Mononuclear cell (primary cell): ENCODE measurements around the gene ZNF493. TPM values are rescaled to one million over a fixed set of nuclear protein-coding genes. Genes with fewer than 3 reads are reported as not detected.

ENCODE experiments used
- H3K27me3 ChIP-seq: 2 replicates; pipeline ENCODE4 v1.6.0; 2011; ENCODE audit warnings: low read length, control low read depth; ENCODE audit not compliant: insufficient read depth
- H3K4me1 ChIP-seq: 2 replicates; pipeline ENCODE4 v1.5.1; 2011; ENCODE audit warnings: mild to moderate bottlenecking, low read length, control low read depth; ENCODE audit not compliant: insufficient read depth
- H3K4me3 ChIP-seq: 2 replicates; pipeline ENCODE4 v1.5.1; 2011; ENCODE audit warnings: mild to moderate bottlenecking, low read length, moderate library complexity
- H3K9me3 ChIP-seq: 2 replicates; pipeline ENCODE4 v1.5.1; 2011; ENCODE audit warnings: low read depth, mild to moderate bottlenecking, control low read depth, low read length
- total RNA-seq: library from RNA; depleted of rRNA; stranded (reverse); fragments of >200 nt; gene quantifications from one replicate; pipeline ENCODE4 v1.2.3, GENCODE V29; 2012

Gene ZNF493
- 71.2 TPM for total RNA-seq

DNA sequence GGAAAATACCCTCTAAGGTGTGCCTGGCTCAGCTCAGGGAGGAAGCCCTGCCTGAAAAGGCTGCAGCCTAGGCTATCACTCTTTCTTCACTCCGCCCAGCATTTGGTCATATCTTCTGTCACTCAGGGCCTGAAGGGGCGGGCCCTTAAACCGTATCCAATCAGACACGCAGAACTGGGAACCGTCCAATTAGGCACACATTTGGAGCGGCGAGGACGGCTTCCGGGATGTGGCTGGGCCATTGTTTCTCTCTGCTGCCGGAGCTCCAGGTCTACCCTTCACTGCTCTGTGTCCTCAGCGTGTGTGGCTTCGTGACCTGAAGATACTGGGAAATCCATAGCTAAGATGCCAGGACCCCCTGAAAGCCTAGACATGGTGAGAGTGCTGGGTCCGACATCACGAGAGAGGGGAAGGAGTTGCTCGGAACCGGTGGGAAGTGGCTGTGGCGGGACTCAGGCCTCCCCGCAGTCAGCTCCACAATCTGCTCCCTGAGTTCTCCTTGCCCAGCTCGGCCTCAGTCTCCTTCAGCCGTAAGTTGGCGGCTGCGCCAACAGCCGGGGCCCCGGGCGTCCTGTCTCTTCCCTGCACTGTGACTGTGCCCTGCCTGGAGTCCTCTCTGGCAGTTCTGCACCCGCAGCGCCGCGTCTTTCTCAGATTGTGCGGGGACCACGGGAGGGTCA, at the start of gene ZNF493:
TSS of gene ZNF493 (plus strand) at position 241 of the 680 bp plus-strand sequence. CDS start at position 346, 105 bp downstream.
- peak within 1 kb of the TSS; percentile 68 for H3K4me3 ChIP-seq
- peaks cover 8% of the 10 kb centered on the region for H3K9me3 ChIP-seq
- peaks cover 14% of the 10 kb centered on the region for H3K4me1 ChIP-seq
- H3K27me3 ChIP-seq = no peaks in the 10 kb centered on the region

- H3K4me1 ChIP-seq = no peaks in the 10 kb centered on the region
- H3K27me3 ChIP-seq = no peaks in the 10 kb centered on the region
- H3K9me3 ChIP-seq = peaks cover 9% of the 10 kb centered on the region
- H3K4me3 ChIP-seq = no peak overlapping the region
These were observed 44.1 kb upstream of the ZNF493 start for GRCh38 chr19:21352830-21353229.

DNA sequence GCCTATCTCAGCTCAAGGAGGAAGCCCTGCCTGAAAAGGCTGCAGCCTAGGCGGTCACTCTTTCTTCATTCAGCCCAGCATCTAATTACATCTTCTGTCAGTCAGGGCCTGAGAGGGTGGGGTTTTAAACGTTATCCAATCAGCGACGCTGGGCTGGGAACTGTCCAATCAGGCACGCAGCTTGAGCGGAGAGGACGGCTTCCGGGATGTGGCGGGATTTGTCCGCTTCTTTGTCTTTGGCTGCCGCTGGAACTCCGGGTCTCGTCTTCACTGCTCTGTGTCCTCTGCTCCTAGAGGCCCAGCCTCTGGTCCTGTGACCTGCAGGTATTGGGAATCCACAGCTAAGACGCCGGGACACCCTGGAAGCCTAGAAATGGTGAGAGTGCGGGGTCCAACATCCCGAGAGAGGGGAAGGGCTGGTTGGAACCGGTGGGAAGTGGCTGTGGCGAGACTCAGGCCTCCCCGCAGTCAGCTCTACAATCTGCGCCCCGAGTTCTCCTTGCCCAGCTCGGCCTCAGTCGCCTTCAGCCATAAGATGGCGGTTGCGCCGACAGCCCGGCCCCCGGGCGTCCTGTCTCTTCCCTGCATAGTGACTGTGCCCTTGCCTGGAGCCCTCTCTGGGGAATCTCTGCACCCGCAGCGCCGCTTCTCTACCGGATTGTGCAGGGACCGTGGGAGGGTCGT, 38.0 kb upstream of the ZNF493 start, which contains the start of gene ZNF738:
TSS of gene ZNF738 (plus strand) at position 233 of the 684 bp plus-strand sequence. CDS start at position 374, 141 bp downstream.
- Histone ChIP-seq H3K4me3 (peak within 1 kb of the TSS; percentile 74), H3K4me1 (peaks cover 4% of the 10 kb centered on the region), H3K27me3 (no peaks in the 10 kb centered on the region), H3K9me3 (peaks cover 2% of the 10 kb centered on the region)

GRCh38 chr19:21362291-21362690, 34.6 kb upstream of the ZNF493 start:
- H3K4me3 ChIP-seq = no peak overlapping the region
- H3K9me3 ChIP-seq = no peaks in the 10 kb centered on the region
- H3K4me1 ChIP-seq = peaks cover 4% of the 10 kb centered on the region
- H3K27me3 ChIP-seq = no peaks in the 10 kb centered on the region

DNA sequence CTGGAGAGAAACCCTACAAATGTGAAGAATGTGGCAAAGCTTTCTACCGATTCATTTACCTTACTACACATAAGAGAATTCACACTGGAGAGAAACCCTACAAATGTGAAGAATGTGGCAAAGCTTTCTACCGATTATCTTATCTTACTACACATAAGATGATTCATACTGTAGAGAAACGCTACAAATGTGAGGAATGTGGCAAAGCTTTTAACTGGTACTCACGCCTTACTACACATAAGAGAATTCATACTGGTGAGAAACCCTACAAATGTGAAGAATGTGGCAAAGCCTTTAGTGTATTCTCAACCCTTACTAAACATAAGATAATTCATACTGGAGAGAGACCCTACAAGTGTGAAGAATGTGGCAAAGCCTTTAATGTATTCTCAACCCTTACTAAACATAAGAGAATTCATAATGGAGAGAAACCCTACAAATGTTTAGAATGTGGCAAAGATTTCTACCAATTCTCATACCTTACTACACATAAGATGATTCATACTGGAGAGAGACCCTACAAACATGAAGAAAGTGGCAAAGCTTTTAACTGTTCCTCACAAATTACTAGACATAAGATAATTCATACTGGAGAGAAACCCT, 12.9 kb upstream of the ZNF493 start:
- no peaks in the 10 kb centered on the region for H3K4me1 ChIP-seq
- H3K9me3 ChIP-seq = peaks cover 89% of the 10 kb centered on the region
- no peak overlapping the region for H3K4me3 ChIP-seq
- no peaks in the 10 kb centered on the region for H3K27me3 ChIP-seq

GRCh38 chr19:21396121-21396520, 812 bp upstream of the ZNF493 start:
- Histone ChIP-seq H3K4me3 (no peak overlapping the region), H3K9me3 (peaks cover 16% of the 10 kb centered on the region), H3K27me3 (no peaks in the 10 kb centered on the region), H3K4me1 (peaks cover 14% of the 10 kb centered on the region)

DNA sequence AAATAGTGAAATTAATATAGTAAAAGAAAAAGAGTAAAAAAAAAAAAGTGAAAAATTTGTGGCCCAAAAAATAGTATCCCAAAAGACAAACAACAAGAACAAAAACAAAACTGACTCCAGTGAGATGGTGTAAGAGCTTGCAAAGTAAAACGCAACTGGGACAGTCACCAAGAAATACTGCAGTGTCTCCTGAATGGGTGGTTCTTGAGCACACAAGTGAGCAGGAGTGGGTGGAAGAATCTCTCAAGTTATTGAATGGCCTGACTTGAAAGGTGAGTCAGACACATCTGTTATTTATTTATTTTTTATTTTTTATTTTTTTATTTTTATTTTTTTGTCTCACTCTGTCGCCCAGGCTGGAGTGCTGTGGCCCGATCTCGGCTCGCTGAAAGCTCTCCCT, 1.9 kb downstream of the ZNF493 start:
- Histone ChIP-seq H3K4me1 (peaks cover 14% of the 10 kb centered on the region), H3K9me3 (peaks cover 22% of the 10 kb centered on the region), H3K27me3 (no peaks in the 10 kb centered on the region), H3K4me3 (no peak overlapping the region)

DNA sequence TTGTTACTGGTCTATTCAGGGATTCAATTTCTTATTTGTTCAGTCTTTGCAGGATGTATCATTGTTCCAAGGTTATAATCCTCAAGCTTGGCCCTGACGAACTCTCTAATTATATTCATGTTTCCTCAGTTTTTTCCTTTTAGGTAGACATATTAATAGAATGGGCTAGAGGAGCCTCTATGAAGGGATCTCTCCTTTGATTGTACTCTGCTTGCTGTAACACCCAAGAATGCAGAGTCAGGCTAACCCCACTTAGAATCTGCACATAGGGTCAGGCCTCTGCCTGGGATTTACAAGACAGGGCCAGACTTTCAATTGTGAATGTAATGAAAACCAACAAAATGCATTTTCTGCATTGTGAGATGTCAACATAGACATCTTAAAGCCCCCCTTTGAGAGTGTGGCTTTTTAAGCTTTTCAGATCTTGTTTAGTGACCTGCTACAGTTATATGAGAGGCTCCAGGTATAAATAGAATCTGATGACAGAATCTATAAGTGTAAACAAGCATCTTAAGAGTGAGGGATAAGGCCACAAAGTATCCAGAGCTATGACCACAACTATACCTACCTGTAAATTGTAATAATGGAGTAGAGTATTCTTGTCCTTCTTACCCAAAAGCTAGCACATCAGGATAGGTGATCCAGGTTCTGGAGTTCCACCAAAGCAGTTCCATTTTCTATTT, 5.5 kb downstream of the ZNF493 start:
- no peak overlapping the region for H3K4me3 ChIP-seq
- H3K4me1 ChIP-seq = peaks cover 12% of the 10 kb centered on the region
- no peaks in the 10 kb centered on the region for H3K27me3 ChIP-seq
- peaks cover 34% of the 10 kb centered on the region for H3K9me3 ChIP-seq

DNA sequence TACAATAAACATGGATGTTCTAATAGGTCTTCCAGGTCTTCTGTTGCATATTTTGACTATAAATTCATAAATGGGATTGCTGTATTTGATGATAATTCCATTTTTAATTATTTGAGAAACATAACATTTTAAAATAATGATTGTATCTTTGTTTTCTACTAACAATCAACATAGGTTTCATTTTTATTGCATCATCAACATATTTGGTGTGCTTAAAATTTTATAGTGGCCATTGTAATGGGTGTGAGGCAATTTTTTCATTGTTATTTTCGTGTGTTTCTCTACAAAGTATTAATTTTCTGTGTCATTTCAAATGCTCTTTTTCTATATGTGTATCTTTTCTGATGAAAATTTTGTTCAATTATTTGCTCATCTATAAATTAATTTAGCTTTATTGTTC, 13.2 kb downstream of the ZNF493 start:
- Histone ChIP-seq H3K27me3 (no peaks in the 10 kb centered on the region), H3K9me3 (peaks cover 18% of the 10 kb centered on the region), H3K4me3 (no peak overlapping the region), H3K4me1 (no peaks in the 10 kb centered on the region)

DNA sequence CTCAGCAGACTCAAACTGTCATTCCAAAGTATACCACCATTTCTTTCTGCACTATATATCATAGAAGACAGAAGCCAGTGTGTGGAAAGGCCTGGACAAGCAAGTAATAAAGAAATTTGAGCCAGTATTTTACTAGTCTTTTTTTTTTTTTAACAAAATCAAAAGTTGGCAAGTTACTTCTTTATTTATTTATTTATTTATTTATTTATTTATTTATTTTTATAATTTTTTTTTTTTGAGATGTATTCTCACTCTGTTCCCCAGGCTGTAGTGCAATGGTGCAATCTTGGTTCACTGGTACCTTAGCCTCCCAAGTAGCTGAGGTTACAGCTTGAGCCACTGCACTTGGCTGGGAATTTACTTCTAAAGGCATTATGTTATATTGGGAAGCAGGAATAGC, 25.3 kb downstream of the ZNF493 start:
- Histone ChIP-seq H3K4me1 (no peaks in the 10 kb centered on the region), H3K27me3 (no peaks in the 10 kb centered on the region), H3K9me3 (peaks cover 81% of the 10 kb centered on the region), H3K4me3 (no peak overlapping the region)

DNA sequence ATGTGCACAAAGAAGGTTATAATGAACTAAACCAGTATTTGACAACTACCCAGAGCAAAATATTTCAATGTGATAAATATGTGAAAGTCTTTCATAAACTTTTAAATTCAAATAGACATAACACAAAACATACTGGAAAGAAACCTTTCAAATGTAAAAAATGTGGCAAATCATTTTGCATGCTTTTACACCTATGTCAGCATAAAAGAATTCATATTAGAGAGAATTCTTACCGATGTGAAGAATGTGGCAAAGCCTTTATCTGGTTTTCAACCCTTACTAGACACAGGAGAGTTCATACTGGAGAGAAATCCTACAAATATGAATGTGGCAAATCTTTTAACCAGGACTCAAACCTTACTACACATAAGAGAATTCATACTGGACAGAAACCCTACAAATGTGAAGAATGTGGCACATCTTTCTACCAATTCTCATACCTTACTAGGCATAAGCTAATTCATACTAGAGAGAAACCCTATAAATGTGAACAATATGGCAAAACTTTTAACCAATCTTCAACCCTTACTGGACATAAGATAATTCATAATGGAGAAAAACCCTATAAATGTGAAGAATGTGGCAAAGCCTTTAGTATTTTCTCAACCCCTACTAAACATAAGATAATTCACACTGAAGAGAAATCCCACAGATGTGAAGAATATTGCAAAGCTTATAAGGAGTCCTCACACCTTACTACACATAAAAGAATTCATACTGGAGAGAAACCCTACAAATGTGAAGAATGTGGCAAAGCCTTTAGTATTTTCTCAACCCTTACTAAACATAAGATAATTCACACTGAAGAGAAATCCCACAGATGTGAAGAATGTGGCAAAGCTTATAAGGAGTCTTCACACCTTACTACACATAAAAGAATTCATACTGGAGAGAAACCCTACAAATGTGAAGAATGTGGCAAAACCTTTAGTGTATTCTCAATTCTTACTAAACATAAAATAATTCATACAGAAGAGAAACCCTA, 26.4 kb downstream of the ZNF493 start:
- Histone ChIP-seq H3K9me3 (peaks cover 88% of the 10 kb centered on the region), H3K4me3 (no peak overlapping the region), H3K27me3 (no peaks in the 10 kb centered on the region), H3K4me1 (no peaks in the 10 kb centered on the region)

GRCh38 chr19:21430675-21431074, 33.7 kb downstream of the ZNF493 start:
- Histone ChIP-seq H3K4me1 (no peaks in the 10 kb centered on the region), H3K4me3 (no peak overlapping the region), H3K9me3 (peaks cover 89% of the 10 kb centered on the region), H3K27me3 (no peaks in the 10 kb centered on the region)

- Histone ChIP-seq H3K27me3 (no peaks in the 10 kb centered on the region), H3K9me3 (peaks cover 85% of the 10 kb centered on the region), H3K4me1 (no peaks in the 10 kb centered on the region), H3K4me3 (no peak overlapping the region)
These were observed 35.7 kb downstream of the ZNF493 start for GRCh38 chr19:21432590-21432989.

- no peaks in the 10 kb centered on the region for H3K27me3 ChIP-seq
- no peaks in the 10 kb centered on the region for H3K4me1 ChIP-seq
- H3K9me3 ChIP-seq = peaks cover 65% of the 10 kb centered on the region
- no peak overlapping the region for H3K4me3 ChIP-seq
These were observed 37.6 kb downstream of the ZNF493 start for GRCh38 chr19:21434516-21434915.
